Measurements from ENCODE around the gene PHACTR1. TPM values are rescaled to one million over a fixed set of nuclear protein-coding genes. Genes with fewer than 3 reads are reported as not detected.

The PHACTR1 gene
- total and polyA plus RNA-seq, 2 of the 4 experiments (the other 2 are of a cell fraction): not detected

- no peaks in the 10 kb centered on the region for H4K20me1 ChIP-seq (ENCODE audit: insufficient read depth, low read length)
- H3K4me3 ChIP-seq (ENCODE audit: insufficient read depth, low read depth, low read length): no peak overlapping the region
- H3K4me2 ChIP-seq (ENCODE audit: low read depth, low read length): no peak overlapping the region
- intact Hi-C loops (cut with micrococcal nuclease): no loop called here
- no peak overlapping the region for H3K56ac ChIP-seq (ENCODE audit: extremely low read depth, insufficient read depth, low read length)
- H2BK15ac ChIP-seq (ENCODE audit: low read depth, low read length): no peak overlapping the region
- TF ChIP-seq MAZ (IDR thresholded peaks at IDR 0.05; ENCODE audit: borderline replicate concordance, low read depth, low read length): no peak
- TF ChIP-seq CHD1 (IDR thresholded peaks at IDR 0.05; ENCODE audit: low read depth, low read length): no peak
- TF ChIP-seq ELK1 (IDR thresholded peaks at IDR 0.05; ENCODE audit: borderline replicate concordance, low read depth, low read length): no peak
- TF ChIP-seq RFX5 (IDR thresholded peaks at IDR 0.05; ENCODE audit: low read depth, low read length): no peak
- TF ChIP-seq MAFK (IDR thresholded peaks at IDR 0.05; ENCODE audit: low read depth, low read length): no peak
- TF ChIP-seq USF2 (IDR thresholded peaks at IDR 0.05; ENCODE audit: low read depth, low read length): no peak
- TF ChIP-seq NFE2L2 (IDR thresholded peaks at IDR 0.05; ENCODE audit: low read depth, low read length): no peak
- no peak for TF ChIP-seq MXI1 (IDR thresholded peaks at IDR 0.05; ENCODE audit: borderline replicate concordance, low read depth, low read length)
- TF ChIP-seq SMC3 (IDR thresholded peaks at IDR 0.05; ENCODE audit: low read depth, low read length): no peak
- no peak for TF ChIP-seq CTCF (conservative IDR thresholded peaks at IDR 0.05; ENCODE audit: low read depth, low read length)
- no peak for TF ChIP-seq BHLHE40 (IDR thresholded peaks at IDR 0.05; ENCODE audit: low read depth, low read length)
- TF ChIP-seq RCOR1 (IDR thresholded peaks at IDR 0.05; ENCODE audit: insufficient replicate concordance, low read length): no peak
- TF ChIP-seq RAD21 (IDR thresholded peaks at IDR 0.05; ENCODE audit: low read length): no peak
- peaks cover 8% of the 10 kb centered on the region; the same call in 1 of the 2 replicates for H3K9me3 ChIP-seq (ENCODE audit: control insufficient read depth, insufficient read depth, low read length)
- H2AK5ac ChIP-seq (ENCODE audit: low read depth, low read length): no peak overlapping the region
- no peak overlapping the region for H3K4ac ChIP-seq (ENCODE audit: low read depth, low read length)
- H3K23ac ChIP-seq (ENCODE audit: low read depth, low read length): no peak overlapping the region
- no peaks in the 10 kb centered on the region for H3K9me1 ChIP-seq (ENCODE audit: insufficient read depth, low read length)
- dilution Hi-C loops (cut with HindIII; ENCODE audit: low sequenced_read_pairs, unreplicated experiment): no loop called here
- 54% methylated on average over 4 of the region's 7 CpGs; no CpG with 5 or more reads in 1 of the 2 experiments for WGBS, 2 experiments (ENCODE audit: extremely low coverage in 2 of 2, insufficient read length in 1 of 2)
- no TSS peak for BruUV-seq (replicated peaks)
- H3K27ac ChIP-seq (ENCODE audit: insufficient read depth, low read length): no peak overlapping the region
- no peaks in the 10 kb centered on the region for H3K79me1 ChIP-seq (ENCODE audit: low read depth in 1 of 2, low read length in 2 of 2)
- no peak overlapping the region for H3K18ac ChIP-seq (ENCODE audit: low read depth, low read length)
- H4K8ac ChIP-seq (ENCODE audit: low read depth in 2 of 2, low read length in 2 of 2): no peak overlapping the region
- H3K36me3 ChIP-seq (ENCODE audit: control insufficient read depth, insufficient read depth, low read length): no peaks in the 10 kb centered on the region
- no peak overlapping the region for H2BK120ac ChIP-seq (ENCODE audit: low read depth, low read length)
- CTCF ChIA-PET: no interaction called here
- DNase-seq (no peak), ATAC-seq (ENCODE audit: low read depth) (no peak)
- H3K14ac ChIP-seq (replicated peaks; ENCODE audit: low read depth, low read length): no peak overlapping the region
- H2AK9ac ChIP-seq (replicated peaks; ENCODE audit: low read depth, low read length, poor library complexity): no peak overlapping the region
- no peak overlapping the region for H4K91ac ChIP-seq (ENCODE audit: insufficient read depth, low read depth, low read length)
- no peaks in the 10 kb centered on the region for H3K27me3 ChIP-seq (ENCODE audit: control insufficient read depth, insufficient read depth, low read length)
- POLR2A ChIA-PET (ENCODE audit: unreplicated experiment): no interaction called here
- no peak overlapping the region for H2BK20ac ChIP-seq (ENCODE audit: low read depth, low read length)
- H2AFZ ChIP-seq (replicated peaks; ENCODE audit: low read length, poor library complexity): no peak overlapping the region
- H4K5ac ChIP-seq (ENCODE audit: low read depth, low read length): no peak overlapping the region
- in situ Hi-C loops (cut with MboI; ENCODE audit: low sequenced_read_pairs): no loop called here
- H3K9ac ChIP-seq (ENCODE audit: low read depth, low read length): no peak overlapping the region
- H2BK5ac ChIP-seq (ENCODE audit: low read depth, low read length, poor library complexity, severe bottlenecking): no peak overlapping the region
- no peaks in the 10 kb centered on the region for H3K4me1 ChIP-seq (ENCODE audit: control insufficient read depth, insufficient read depth, low read length)
Observed at GRCh38 chr6:12720310-12720709, 3.7 kb downstream of the PHACTR1 start.
